ENCODE data around the gene FAU. TPM values are rescaled to one million over a fixed set of nuclear protein-coding genes. Genes with fewer than 3 reads are reported as not detected.
A peak's percentile ranks its signal among the peaks of the same experiment; 100 is the strongest.

Gene FAU
- total and polyA plus RNA-seq, 2 of the 13 experiments (the other 11 are each of a cell fraction or from before 2014, with no cell fraction given): 374 to 869 TPM

DNA sequence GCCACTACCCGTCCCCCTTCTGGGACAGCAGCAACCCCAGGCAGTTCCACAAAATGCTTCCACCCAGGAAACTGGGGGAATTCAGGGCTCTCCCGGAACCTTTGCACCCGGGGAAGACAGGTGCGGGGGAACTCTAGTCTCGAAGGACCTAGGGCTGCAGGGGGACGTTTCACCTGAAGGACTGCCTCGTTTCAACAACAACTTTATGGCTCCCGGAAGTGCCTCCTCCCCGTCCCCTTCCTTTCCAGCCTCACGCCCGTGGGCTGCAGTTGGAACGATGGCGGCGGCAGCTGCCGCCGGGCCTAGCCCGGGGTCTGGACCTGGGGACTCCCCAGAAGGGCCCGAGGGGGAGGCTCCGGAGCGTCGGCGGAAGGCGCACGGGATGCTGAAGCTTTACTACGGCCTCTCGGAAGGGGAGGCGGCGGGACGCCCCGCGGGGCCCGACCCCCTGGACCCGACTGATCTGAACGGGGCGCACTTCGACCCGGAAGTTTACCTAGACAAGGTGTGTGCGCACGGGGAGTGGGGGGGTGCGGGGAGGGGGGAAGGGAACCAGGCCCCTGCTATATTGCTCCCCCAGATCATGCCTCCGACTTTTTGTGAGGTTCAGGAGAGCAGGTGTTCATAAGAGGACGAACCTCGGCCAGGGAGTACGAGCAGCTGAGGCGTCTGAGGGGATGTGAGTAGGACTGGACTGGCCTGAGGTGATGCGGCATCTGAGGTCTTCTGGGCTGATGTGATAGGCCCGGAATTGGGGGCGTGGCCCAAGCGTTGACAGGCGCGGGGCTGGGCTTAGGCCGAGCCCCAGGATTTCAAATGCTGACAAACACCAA is 25.7 kb downstream of the FAU start, which contains the start of gene VPS51 (continued):
- TF ChIP-seq, protein P1, sequence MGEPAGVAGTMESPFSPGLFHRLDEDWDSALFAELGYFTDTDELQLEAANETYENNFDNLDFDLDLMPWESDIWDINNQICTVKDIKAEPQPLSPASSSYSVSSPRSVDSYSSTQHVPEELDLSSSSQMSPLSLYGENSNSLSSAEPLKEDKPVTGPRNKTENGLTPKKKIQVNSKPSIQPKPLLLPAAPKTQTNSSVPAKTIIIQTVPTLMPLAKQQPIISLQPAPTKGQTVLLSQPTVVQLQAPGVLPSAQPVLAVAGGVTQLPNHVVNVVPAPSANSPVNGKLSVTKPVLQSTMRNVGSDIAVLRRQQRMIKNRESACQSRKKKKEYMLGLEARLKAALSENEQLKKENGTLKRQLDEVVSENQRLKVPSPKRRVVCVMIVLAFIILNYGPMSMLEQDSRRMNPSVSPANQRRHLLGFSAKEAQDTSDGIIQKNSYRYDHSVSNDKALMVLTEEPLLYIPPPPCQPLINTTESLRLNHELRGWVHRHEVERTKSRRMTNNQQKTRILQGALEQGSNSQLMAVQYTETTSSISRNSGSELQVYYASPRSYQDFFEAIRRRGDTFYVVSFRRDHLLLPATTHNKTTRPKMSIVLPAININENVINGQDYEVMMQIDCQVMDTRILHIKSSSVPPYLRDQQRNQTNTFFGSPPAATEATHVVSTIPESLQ (CRISPR knock-in tag; conservative IDR thresholded peaks at IDR 0.05): no peak
- no peak for TF ChIP-seq SMAD9 (CRISPR knock-in tag; IDR thresholded peaks at IDR 0.05)
- no peak for TF ChIP-seq ZNF367 (CRISPR knock-in tag; IDR thresholded peaks at IDR 0.05; ENCODE audit: borderline replicate concordance)
- peak; percentile 77; the same call in 1 of the 2 replicates for TF ChIP-seq GTF2F1 (IDR thresholded peaks at IDR 0.05; ENCODE audit: low read length)
- no peak for TF ChIP-seq GLI4 (CRISPR knock-in tag; IDR thresholded peaks at IDR 0.05; ENCODE audit: borderline replicate concordance)
- TF ChIP-seq, protein P2, sequence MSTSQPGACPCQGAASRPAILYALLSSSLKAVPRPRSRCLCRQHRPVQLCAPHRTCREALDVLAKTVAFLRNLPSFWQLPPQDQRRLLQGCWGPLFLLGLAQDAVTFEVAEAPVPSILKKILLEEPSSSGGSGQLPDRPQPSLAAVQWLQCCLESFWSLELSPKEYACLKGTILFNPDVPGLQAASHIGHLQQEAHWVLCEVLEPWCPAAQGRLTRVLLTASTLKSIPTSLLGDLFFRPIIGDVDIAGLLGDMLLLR (CRISPR knock-in tag; IDR thresholded peaks at IDR 0.05): no peak
- TF ChIP-seq ZNF839 (CRISPR knock-in tag; IDR thresholded peaks at IDR 0.05; ENCODE audit: borderline replicate concordance): no peak
- 0 out of 2 replicates have a peak, but pooled peaks have one; percentile 48 for TF ChIP-seq RELA (CRISPR knock-in tag; IDR thresholded peaks at IDR 0.05)
- TF ChIP-seq DMAP1 (CRISPR knock-in tag; IDR thresholded peaks at IDR 0.05): peak; percentile 92
- TF ChIP-seq STAG1 (CRISPR knock-in tag; IDR thresholded peaks at IDR 0.05): no peak
- TF ChIP-seq PITX1 (CRISPR knock-in tag; IDR thresholded peaks at IDR 0.05): peak; percentile 64
- peak; percentile 97 for TF ChIP-seq RBFOX2 (IDR thresholded peaks at IDR 0.05; ENCODE audit: low read depth, low read length)
- TF ChIP-seq NFE2L2 (IDR thresholded peaks at IDR 0.05; ENCODE audit: low read length): peak; percentile 27; the same call in 1 of the 2 replicates
- TF ChIP-seq SP4 (CRISPR knock-in tag; IDR thresholded peaks at IDR 0.05): peak; percentile 77
- TF ChIP-seq ZNF709 (CRISPR knock-in tag; IDR thresholded peaks at IDR 0.05): no peak
- TF ChIP-seq NCOR1 (IDR thresholded peaks at IDR 0.05; ENCODE audit: borderline replicate concordance, low read length): peak; percentile 90
- no peak for TF ChIP-seq SYNCRIP (IDR thresholded peaks at IDR 0.05; ENCODE audit: insufficient read depth, low read depth, low read length)
- TF ChIP-seq, protein P3, sequence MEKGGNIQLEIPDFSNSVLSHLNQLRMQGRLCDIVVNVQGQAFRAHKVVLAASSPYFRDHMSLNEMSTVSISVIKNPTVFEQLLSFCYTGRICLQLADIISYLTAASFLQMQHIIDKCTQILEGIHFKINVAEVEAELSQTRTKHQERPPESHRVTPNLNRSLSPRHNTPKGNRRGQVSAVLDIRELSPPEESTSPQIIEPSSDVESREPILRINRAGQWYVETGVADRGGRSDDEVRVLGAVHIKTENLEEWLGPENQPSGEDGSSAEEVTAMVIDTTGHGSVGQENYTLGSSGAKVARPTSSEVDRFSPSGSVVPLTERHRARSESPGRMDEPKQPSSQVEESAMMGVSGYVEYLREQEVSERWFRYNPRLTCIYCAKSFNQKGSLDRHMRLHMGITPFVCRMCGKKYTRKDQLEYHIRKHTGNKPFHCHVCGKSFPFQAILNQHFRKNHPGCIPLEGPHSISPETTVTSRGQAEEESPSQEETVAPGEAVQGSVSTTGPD (CRISPR knock-in tag; IDR thresholded peaks at IDR 0.05): peak; percentile 20; the same call in 1 of the 2 replicates
- peak; percentile 91 for TF ChIP-seq RBM39 (IDR thresholded peaks at IDR 0.05; ENCODE audit: low read depth, low read length, poor library complexity, severe bottlenecking)
- TF ChIP-seq, protein P4, sequence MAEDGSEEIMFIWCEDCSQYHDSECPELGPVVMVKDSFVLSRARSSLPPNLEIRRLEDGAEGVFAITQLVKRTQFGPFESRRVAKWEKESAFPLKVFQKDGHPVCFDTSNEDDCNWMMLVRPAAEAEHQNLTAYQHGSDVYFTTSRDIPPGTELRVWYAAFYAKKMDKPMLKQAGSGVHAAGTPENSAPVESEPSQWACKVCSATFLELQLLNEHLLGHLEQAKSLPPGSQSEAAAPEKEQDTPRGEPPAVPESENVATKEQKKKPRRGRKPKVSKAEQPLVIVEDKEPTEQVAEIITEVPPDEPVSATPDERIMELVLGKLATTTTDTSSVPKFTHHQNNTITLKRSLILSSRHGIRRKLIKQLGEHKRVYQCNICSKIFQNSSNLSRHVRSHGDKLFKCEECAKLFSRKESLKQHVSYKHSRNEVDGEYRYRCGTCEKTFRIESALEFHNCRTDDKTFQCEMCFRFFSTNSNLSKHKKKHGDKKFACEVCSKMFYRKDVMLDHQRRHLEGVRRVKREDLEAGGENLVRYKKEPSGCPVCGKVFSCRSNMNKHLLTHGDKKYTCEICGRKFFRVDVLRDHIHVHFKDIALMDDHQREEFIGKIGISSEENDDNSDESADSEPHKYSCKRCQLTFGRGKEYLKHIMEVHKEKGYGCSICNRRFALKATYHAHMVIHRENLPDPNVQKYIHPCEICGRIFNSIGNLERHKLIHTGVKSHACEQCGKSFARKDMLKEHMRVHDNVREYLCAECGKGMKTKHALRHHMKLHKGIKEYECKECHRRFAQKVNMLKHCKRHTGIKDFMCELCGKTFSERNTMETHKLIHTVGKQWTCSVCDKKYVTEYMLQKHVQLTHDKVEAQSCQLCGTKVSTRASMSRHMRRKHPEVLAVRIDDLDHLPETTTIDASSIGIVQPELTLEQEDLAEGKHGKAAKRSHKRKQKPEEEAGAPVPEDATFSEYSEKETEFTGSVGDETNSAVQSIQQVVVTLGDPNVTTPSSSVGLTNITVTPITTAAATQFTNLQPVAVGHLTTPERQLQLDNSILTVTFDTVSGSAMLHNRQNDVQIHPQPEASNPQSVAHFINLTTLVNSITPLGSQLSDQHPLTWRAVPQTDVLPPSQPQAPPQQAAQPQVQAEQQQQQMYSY (CRISPR knock-in tag; IDR thresholded peaks at IDR 0.05): no peak
- no peak for TF ChIP-seq TSC22D2 (CRISPR knock-in tag; IDR thresholded peaks at IDR 0.05; ENCODE audit: borderline replicate concordance)

Measured in HepG2 (cell line).